ENCODE results near the gene KCNA2.

The KCNA2 gene

DNA sequence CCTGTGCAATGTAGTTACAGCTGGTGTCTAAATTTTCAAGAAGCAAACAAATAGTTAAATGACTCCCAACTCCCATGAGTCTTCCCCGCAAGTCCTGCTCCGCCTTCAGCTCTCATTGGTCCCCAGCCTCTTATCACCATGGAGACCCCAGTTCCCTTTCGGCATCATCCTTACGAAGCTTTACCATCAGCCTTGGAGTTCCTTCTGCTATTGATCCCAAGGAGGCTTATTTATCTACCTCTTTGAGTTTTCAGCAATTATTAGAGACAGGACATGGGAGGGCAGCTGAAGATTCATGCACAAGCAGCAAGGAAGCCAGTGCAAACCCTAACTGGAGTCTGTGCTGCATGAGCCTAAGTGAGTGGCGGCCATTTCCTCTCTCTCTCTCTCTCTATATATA, 12.3 kb downstream of the KCNA2 start:
- H3K4me3 ChIP-seq (ENCODE audit: low read length), result no peak overlapping the region
- no peak for DNase-seq (ENCODE audit: low read depth)
- TF ChIP-seq, protein P1, sequence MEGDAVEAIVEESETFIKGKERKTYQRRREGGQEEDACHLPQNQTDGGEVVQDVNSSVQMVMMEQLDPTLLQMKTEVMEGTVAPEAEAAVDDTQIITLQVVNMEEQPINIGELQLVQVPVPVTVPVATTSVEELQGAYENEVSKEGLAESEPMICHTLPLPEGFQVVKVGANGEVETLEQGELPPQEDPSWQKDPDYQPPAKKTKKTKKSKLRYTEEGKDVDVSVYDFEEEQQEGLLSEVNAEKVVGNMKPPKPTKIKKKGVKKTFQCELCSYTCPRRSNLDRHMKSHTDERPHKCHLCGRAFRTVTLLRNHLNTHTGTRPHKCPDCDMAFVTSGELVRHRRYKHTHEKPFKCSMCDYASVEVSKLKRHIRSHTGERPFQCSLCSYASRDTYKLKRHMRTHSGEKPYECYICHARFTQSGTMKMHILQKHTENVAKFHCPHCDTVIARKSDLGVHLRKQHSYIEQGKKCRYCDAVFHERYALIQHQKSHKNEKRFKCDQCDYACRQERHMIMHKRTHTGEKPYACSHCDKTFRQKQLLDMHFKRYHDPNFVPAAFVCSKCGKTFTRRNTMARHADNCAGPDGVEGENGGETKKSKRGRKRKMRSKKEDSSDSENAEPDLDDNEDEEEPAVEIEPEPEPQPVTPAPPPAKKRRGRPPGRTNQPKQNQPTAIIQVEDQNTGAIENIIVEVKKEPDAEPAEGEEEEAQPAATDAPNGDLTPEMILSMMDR (conservative IDR thresholded peaks at IDR 0.05; ENCODE audit: low read length), result no peak

- TF ChIP-seq, protein P1 (conservative IDR thresholded peaks at IDR 0.05; ENCODE audit: low read length), result no peak
- DNase-seq (ENCODE audit: low read depth), result no peak
- H3K4me3 ChIP-seq (ENCODE audit: low read length), result no peak overlapping the region
Observed at GRCh38 chr1:110591956-110592355, 14.2 kb downstream of the KCNA2 start.

DNA sequence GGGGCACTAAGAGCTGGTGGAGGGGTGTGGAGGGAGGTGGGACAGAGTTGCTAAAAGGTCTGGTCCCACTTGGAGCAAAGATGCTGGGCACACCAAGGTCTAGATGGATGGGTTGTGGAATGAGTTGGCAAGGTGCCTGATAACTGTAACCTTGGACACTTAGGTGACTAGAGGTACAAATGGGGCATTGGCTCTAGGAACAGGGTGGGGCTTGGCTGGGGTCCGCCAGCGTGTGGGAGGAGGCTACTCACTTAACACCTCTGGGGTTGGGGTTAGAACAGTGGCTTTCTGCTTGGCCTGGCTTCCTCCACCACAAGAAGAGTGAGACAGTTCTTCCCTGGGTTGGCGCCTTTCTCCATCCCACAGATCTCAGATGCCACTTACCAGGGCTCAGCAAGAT, 17.2 kb downstream of the KCNA2 start:
- no peak overlapping the region for H3K4me3 ChIP-seq (ENCODE audit: low read length)
- no peak for DNase-seq (ENCODE audit: low read depth)
- TF ChIP-seq, protein P1 (conservative IDR thresholded peaks at IDR 0.05; ENCODE audit: low read length), result no peak

DNA sequence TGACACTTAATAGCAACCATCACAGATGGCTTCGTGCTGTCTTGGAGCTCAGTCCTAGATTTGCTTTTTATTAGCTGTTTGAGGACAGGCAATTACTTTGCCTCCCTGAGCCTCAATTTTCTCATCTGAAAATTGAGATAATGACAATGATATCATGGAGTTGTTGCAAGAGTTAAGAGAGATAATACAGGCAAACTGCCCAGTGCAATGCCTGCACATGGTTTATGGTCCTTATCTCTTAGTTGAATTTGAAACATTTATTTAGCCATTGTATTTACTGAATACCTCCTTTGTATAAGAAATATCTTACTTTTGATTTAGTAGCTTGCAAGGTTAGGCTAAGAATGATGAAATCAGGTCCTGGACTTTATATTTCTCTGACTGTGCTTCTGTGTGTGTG, 17.7 kb downstream of the KCNA2 start:
- no peak overlapping the region for H3K4me3 ChIP-seq (ENCODE audit: low read length)
- TF ChIP-seq, protein P1 (conservative IDR thresholded peaks at IDR 0.05; ENCODE audit: low read length), result no peak
- no peak for DNase-seq (ENCODE audit: low read depth)

DNA sequence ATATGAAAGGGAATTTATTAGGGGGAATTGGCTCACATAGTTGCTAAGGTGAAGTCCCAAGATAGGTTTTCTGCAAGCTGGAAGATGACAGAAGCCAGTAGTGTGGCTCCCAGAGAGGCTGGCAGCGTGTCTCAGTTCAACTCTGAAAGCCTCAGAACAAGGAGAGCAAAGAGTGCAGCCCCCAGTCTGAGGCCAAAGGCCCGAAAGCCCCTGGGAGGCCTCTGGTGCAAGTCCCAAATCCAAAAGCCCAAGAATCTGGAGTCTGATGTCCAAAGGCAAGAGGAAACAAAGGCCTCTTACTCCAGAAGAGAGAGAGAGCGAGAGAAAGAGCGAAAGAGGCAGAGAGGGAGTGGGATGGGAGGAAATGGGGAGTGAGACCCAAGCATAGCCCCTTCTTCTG, 18.3 kb downstream of the KCNA2 start:
- TF ChIP-seq, protein P1 (conservative IDR thresholded peaks at IDR 0.05; ENCODE audit: low read length), result no peak
- H3K4me3 ChIP-seq (ENCODE audit: low read length), result no peak overlapping the region
- DNase-seq (ENCODE audit: low read depth), result no peak

DNA sequence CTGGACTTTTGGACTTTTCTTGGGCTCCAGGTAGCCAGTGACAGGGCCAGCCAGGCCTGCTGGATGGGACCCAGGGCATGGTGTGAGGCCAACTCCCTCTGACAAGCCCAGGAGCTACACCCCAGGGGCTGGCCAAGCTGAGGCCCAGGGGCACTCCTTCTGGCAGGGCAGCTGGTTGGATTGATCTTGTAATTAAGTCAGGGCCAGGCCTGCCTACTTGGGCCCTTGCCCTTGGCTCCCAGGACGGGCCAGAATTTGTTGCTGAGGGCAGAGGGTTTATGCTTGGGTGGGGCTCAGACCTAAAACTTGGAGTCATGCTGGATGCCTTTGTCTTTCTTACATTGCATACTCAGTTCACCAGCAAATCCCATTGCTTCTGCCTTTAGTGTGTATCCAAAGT, 20.7 kb downstream of the KCNA2 start:
- TF ChIP-seq, protein P1 (conservative IDR thresholded peaks at IDR 0.05; ENCODE audit: low read length), result no peak
- DNase-seq (ENCODE audit: low read depth), result no peak
- no peak overlapping the region for H3K4me3 ChIP-seq (ENCODE audit: low read length)

- H3K4me3 ChIP-seq (ENCODE audit: low read length), result no peak overlapping the region
- DNase-seq (ENCODE audit: low read depth), result no peak
- TF ChIP-seq, protein P1 (conservative IDR thresholded peaks at IDR 0.05; ENCODE audit: low read length), result no peak
Observed at GRCh38 chr1:110584045-110584444, 22.1 kb downstream of the KCNA2 start.

All from AG10803 (cell line).